ENCODE data around the gene RETREG1. TPM values are rescaled to one million over a fixed set of nuclear protein-coding genes. Genes with fewer than 3 reads are reported as not detected.

RETREG1 gene
- polyA plus RNA-seq, 1 of the 3 experiments (the other 2 are of a cell fraction), result 0.43 TPM

DNA sequence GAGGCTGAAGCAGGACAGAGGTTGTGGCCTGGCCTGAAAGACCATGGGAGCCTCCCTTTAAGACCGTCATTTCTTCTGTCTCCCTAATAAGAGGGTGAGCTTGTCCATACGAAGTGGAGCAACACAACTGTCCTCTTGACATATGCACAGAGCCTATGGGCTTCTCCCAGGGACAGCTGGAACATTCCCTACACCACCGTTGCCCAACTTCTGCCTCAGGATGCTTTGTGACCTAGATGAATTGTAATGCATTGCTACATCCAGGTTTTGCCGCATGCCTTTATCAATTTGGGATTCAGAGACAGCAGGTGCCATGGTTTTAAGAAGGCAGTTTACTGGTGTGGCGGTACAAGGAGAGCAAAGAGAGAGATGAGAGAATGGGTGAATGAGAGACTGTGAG is 116.8 kb downstream of the RETREG1 start:
- Histone ChIP-seq H3K9me3 (no peaks in the 10 kb centered on the region), H3K9me2 (no peaks in the 10 kb centered on the region), H3F3A (replicated peaks; ENCODE audit: insufficient read depth) (no peaks in the 10 kb centered on the region), H4K20me1 (ENCODE audit: insufficient read depth) (no peaks in the 10 kb centered on the region), H3K4me1 (ENCODE audit: control insufficient read depth in 1 of 2, insufficient read depth in 2 of 2, low read depth in 1 of 2, low read length in 1 of 2) (peaks cover 0 to 2% of the 10 kb centered on the region in 2 experiments; a peak in 1 of 4 replicates), H3K9ac (no peak overlapping the region), H3K4me2 (no peak overlapping the region), H2AFZ (ENCODE audit: low read depth) (no peak overlapping the region), H3K36me3 (replicated peaks in 1 of 2; ENCODE audit: control insufficient read depth in 1 of 2, insufficient read depth in 2 of 2, low read length in 1 of 2) (no peaks in the 10 kb centered on the region), H3K27me3 (ENCODE audit: insufficient read depth) (no peaks in the 10 kb centered on the region), H3K27ac (ENCODE audit: low read depth in 2 of 2, low read length in 1 of 2) (no peak overlapping the region), H3K4me3 (ENCODE audit: low read depth in 2 of 2, low read length in 1 of 2) (no peak overlapping the region), H3K79me2 (ENCODE audit: insufficient read depth) (no peaks in the 10 kb centered on the region)
- POLR2A ChIA-PET, result no interaction called here
- TF ChIP-seq TCF12 (IDR thresholded peaks at IDR 0.05) (no peak), EZH2phosphoT487 (IDR thresholded peaks at IDR 0.05; ENCODE audit: borderline replicate concordance, low read depth) (no peak), EP300 (IDR thresholded peaks at IDR 0.05; ENCODE audit: borderline replicate concordance in 1 of 2, low read depth in 1 of 2, low read length in 1 of 2) (no peak), SIN3A (IDR thresholded peaks at IDR 0.05; ENCODE audit: borderline replicate concordance, low read depth, low read length) (no peak), ELF1 (IDR thresholded peaks at IDR 0.05) (no peak), RAD21 (IDR thresholded peaks at IDR 0.05; ENCODE audit: low read length) (no peak), YY1 (IDR thresholded peaks at IDR 0.05; ENCODE audit: low read depth) (no peak), CHD2 (IDR thresholded peaks at IDR 0.05; ENCODE audit: low read length, partially characterized antibody) (no peak), GATA2 (CRISPR knock-in tag; IDR thresholded peaks at IDR 0.05) (no peak), NRF1 (IDR thresholded peaks at IDR 0.05; ENCODE audit: low read depth, low read length) (no peak), MEF2A (IDR thresholded peaks at IDR 0.05; ENCODE audit: borderline replicate concordance, low read depth) (no peak), POLR2AphosphoS5 (IDR thresholded peaks at IDR 0.05; ENCODE audit: low read depth, low read length) (no peak), JUND (IDR thresholded peaks at IDR 0.05) (no peak), RCOR1 (IDR thresholded peaks at IDR 0.05; ENCODE audit: low read length) (no peak), RFX5 (IDR thresholded peaks at IDR 0.05; ENCODE audit: low read length) (no peak)
- TF ChIP-seq, protein P1, sequence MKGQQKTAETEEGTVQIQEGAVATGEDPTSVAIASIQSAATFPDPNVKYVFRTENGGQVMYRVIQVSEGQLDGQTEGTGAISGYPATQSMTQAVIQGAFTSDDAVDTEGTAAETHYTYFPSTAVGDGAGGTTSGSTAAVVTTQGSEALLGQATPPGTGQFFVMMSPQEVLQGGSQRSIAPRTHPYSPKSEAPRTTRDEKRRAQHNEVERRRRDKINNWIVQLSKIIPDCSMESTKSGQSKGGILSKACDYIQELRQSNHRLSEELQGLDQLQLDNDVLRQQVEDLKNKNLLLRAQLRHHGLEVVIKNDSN (IDR thresholded peaks at IDR 0.05; ENCODE audit: borderline replicate concordance, low read depth), result no peak
- TF ChIP-seq, protein P2, sequence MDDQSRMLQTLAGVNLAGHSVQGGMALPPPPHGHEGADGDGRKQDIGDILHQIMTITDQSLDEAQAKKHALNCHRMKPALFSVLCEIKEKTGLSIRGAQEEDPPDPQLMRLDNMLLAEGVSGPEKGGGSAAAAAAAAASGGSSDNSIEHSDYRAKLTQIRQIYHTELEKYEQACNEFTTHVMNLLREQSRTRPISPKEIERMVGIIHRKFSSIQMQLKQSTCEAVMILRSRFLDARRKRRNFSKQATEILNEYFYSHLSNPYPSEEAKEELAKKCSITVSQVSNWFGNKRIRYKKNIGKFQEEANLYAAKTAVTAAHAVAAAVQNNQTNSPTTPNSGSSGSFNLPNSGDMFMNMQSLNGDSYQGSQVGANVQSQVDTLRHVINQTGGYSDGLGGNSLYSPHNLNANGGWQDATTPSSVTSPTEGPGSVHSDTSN (IDR thresholded peaks at IDR 0.05), result no peak
- TF ChIP-seq, protein P3, sequence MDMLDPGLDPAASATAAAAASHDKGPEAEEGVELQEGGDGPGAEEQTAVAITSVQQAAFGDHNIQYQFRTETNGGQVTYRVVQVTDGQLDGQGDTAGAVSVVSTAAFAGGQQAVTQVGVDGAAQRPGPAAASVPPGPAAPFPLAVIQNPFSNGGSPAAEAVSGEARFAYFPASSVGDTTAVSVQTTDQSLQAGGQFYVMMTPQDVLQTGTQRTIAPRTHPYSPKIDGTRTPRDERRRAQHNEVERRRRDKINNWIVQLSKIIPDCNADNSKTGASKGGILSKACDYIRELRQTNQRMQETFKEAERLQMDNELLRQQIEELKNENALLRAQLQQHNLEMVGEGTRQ (IDR thresholded peaks at IDR 0.05; ENCODE audit: borderline replicate concordance, low read depth, low read length), result no peak
- TF ChIP-seq, protein P4, sequence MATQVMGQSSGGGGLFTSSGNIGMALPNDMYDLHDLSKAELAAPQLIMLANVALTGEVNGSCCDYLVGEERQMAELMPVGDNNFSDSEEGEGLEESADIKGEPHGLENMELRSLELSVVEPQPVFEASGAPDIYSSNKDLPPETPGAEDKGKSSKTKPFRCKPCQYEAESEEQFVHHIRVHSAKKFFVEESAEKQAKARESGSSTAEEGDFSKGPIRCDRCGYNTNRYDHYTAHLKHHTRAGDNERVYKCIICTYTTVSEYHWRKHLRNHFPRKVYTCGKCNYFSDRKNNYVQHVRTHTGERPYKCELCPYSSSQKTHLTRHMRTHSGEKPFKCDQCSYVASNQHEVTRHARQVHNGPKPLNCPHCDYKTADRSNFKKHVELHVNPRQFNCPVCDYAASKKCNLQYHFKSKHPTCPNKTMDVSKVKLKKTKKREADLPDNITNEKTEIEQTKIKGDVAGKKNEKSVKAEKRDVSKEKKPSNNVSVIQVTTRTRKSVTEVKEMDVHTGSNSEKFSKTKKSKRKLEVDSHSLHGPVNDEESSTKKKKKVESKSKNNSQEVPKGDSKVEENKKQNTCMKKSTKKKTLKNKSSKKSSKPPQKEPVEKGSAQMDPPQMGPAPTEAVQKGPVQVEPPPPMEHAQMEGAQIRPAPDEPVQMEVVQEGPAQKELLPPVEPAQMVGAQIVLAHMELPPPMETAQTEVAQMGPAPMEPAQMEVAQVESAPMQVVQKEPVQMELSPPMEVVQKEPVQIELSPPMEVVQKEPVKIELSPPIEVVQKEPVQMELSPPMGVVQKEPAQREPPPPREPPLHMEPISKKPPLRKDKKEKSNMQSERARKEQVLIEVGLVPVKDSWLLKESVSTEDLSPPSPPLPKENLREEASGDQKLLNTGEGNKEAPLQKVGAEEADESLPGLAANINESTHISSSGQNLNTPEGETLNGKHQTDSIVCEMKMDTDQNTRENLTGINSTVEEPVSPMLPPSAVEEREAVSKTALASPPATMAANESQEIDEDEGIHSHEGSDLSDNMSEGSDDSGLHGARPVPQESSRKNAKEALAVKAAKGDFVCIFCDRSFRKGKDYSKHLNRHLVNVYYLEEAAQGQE (IDR thresholded peaks at IDR 0.05; ENCODE audit: low read depth, low read length), result no peak
- TF ChIP-seq, protein P5, sequence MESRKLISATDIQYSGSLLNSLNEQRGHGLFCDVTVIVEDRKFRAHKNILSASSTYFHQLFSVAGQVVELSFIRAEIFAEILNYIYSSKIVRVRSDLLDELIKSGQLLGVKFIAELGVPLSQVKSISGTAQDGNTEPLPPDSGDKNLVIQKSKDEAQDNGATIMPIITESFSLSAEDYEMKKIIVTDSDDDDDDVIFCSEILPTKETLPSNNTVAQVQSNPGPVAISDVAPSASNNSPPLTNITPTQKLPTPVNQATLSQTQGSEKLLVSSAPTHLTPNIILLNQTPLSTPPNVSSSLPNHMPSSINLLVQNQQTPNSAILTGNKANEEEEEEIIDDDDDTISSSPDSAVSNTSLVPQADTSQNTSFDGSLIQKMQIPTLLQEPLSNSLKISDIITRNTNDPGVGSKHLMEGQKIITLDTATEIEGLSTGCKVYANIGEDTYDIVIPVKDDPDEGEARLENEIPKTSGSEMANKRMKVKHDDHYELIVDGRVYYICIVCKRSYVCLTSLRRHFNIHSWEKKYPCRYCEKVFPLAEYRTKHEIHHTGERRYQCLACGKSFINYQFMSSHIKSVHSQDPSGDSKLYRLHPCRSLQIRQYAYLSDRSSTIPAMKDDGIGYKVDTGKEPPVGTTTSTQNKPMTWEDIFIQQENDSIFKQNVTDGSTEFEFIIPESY (IDR thresholded peaks at IDR 0.05; ENCODE audit: borderline replicate concordance, low read depth), result no peak
- CTCF ChIA-PET, result interaction anchor here (0.9 to 2.7 kb wide), 4 partner anchors 10 to 167 kb away, joined by 3 to 8 read pairs (median 4); no protein-coding TSS in a partner anchor
- WGBS (ENCODE audit: low lambda C conversion rate), result 57% methylated on average over 5 of the region's 5 CpGs
- no peak for DNase-seq

Data from SK-N-SH (cell line).